HEK293T (cell line): ENCODE results near the gene CD274.

Experiments
- CTCF ChIA-PET: fragments of 350-600 bp; formaldehyde crosslinking; extraction: SDS; loops from one replicate; lab custom pipeline; 2021; ENCODE audit warnings: antibody characterized with exemption, inconsistent platforms; lab: Yijun Ruan, JAX
- POLR2A ChIA-PET: fragments of 350-600 bp; formaldehyde crosslinking; extraction: SDS; loops from one replicate; lab custom pipeline; 2020; ENCODE audit warnings: antibody characterized with exemption, inconsistent platforms; lab: Yijun Ruan, JAX
- DNase-seq: peaks from one replicate; pipeline ENCODE4 v3.0.0; 2012; ENCODE audit warnings: mixed read lengths; ENCODE audit errors: extremely low spot score
- ARNT ChIP-seq: fragments of 450-650 bp; IDR thresholded peaks from 2 replicates; pipeline ENCODE4 v1.6.1; 2017; ENCODE audit warnings: mild to moderate bottlenecking
- BHLHE40 ChIP-seq: fragments of 450-650 bp; IDR thresholded peaks from 2 replicates; pipeline ENCODE4 v1.6.1; 2016; ENCODE audit warnings: mild to moderate bottlenecking, moderate library complexity, borderline replicate concordance
- CTBP1 ChIP-seq: fragments of 450-650 bp; IDR thresholded peaks from 2 replicates; pipeline ENCODE4 v1.6.1; 2016; ENCODE audit warnings: borderline replicate concordance
- ELF4 ChIP-seq: fragments of 450-650 bp; IDR thresholded peaks from 2 replicates; pipeline ENCODE4 v1.6.1; 2017; ENCODE audit warnings: antibody characterized with exemption
- FOXA1 ChIP-seq: fragments of 450-650 bp; IDR thresholded peaks from 2 replicates; pipeline ENCODE4 v1.6.1; 2016; ENCODE audit warnings: mild to moderate bottlenecking
- FOXK2 ChIP-seq: fragments of 450-650 bp; IDR thresholded peaks from 2 replicates; pipeline ENCODE4 v1.6.1; 2016; ENCODE audit warnings: mild to moderate bottlenecking
- FOXM1 ChIP-seq: fragments of 450-650 bp; IDR thresholded peaks from 2 replicates; pipeline ENCODE4 v1.6.1; 2017; ENCODE audit warnings: mild to moderate bottlenecking, borderline replicate concordance
- HDGF ChIP-seq: fragments of 450-650 bp; IDR thresholded peaks from 2 replicates; pipeline ENCODE4 v1.6.1; 2017; ENCODE audit warnings: antibody characterized with exemption, borderline replicate concordance
- L3MBTL2 ChIP-seq: fragments of 450-650 bp; conservative IDR thresholded peaks from 2 replicates; pipeline ENCODE4 v1.6.1; 2016; ENCODE audit warnings: mild to moderate bottlenecking
- LEF1 ChIP-seq: fragments of 450-650 bp; IDR thresholded peaks from 2 replicates; pipeline ENCODE4 v1.6.1; 2017; ENCODE audit warnings: mild to moderate bottlenecking, borderline replicate concordance
- NFRKB ChIP-seq: fragments of 450-650 bp; IDR thresholded peaks from 2 replicates; pipeline ENCODE4 v1.6.1; 2016; ENCODE audit warnings: mild to moderate bottlenecking, moderate library complexity
- SP1 ChIP-seq: fragments of 450-650 bp; IDR thresholded peaks from 2 replicates; pipeline ENCODE4 v1.6.1; 2017
- SUZ12 ChIP-seq: fragments of 450-650 bp; IDR thresholded peaks from 2 replicates; pipeline ENCODE4 v1.6.1; 2016; ENCODE audit warnings: mild to moderate bottlenecking
- TARDBP ChIP-seq: fragments of 450-650 bp; IDR thresholded peaks from 2 replicates; pipeline ENCODE4 v1.6.1; 2016
- ZNF384 ChIP-seq: fragments of 450-650 bp; IDR thresholded peaks from 2 replicates; pipeline ENCODE4 v1.6.1; 2016
- TF ChIP-seq, protein P1 (sequence below): fragments of 450-650 bp; IDR thresholded peaks from 2 replicates; pipeline ENCODE4 v1.6.1; 2016

The CD274 gene

DNA sequence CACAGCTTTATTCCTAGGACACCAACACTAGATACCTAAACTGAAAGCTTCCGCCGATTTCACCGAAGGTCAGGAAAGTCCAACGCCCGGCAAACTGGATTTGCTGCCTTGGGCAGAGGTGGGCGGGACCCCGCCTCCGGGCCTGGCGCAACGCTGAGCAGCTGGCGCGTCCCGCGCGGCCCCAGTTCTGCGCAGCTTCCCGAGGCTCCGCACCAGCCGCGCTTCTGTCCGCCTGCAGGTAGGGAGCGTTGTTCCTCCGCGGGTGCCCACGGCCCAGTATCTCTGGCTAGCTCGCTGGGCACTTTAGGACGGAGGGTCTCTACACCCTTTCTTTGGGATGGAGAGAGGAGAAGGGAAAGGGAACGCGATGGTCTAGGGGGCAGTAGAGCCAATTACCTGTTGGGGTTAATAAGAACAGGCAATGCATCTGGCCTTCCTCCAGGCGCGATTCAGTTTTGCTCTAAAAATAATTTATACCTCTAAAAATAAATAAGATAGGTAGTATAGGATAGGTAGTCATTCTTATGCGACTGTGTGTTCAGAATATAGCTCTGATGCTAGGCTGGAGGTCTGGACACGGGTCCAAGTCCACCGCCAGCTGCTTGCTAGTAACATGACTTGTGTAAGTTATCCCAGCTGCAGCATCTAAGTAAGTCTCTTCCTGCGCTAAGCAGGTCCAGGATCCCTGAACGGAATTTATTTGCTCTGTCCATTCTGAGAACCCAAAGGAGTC is at the start of gene CD274:
Gene CD274, plus strand, starts transcription at position 184 of the 733 bp plus-strand sequence. CDS start 5,572 bp downstream, outside the sequence.
- POLR2A ChIA-PET = interaction anchor here (1.2 kb wide), 1 partner anchor 178 kb away, joined by 4 read pairs; the partner anchor contains the start of gene RIC1
- peak; percentile 63 for DNase-seq
- TF ChIP-seq L3MBTL2 (peak; percentile 57; the same call in 1 of the 2 replicates), ZNF384 (no peak)
- CTCF ChIA-PET = no interaction called here

DNA sequence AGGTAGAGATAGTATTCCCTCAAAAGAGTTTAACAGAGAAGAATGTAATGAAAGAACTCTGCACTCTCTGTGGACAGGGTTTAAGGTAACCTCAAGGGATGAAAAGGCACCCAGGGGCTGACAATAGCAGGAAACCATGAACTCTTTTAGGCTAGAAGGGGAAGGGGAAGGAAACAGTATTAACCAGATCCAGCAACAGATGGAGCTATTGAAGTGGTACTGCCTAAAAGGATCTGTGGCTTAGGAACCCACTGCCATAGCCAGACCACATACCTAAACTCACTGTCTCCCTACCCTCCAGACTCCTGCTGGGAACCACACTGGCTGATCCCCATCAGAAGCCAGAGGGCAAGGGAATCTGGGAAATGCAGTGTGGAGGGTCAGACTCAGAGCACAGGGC is 48.1 kb upstream of the CD274 start:
- CTCF ChIA-PET = no interaction called here

DNA sequence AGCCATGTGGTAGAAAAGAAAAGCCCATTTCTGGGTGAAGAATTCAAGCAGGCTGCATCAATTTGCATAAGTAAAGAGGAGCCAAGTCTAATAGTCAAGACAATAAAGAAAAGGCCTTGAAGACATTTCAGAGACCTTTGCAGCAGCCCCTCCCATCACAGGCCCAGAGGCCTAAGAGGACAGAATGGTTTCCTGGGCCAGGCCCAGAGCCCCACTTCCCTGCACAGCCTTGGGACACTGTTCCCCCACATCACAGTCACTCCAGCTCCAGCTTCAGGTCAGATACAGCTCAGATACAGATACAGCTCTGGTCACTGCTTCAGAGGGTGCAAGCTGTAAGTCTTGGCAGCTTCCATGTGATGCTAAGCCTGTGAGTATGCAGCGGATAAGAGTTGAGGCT is 41.7 kb upstream of the CD274 start:
- no peak for DNase-seq
- POLR2A ChIA-PET = no interaction called here
- CTCF ChIA-PET = no interaction called here
- TF ChIP-seq LEF1 (no peak), HDGF (no peak), FOXA1 (no peak), FOXK2 (no peak)

More for the DNA sequence above, 48.1 kb upstream of the CD274 start:
- DNase-seq = no peak
- POLR2A ChIA-PET = no interaction called here
- TF ChIP-seq FOXK2 (no peak), SUZ12 (no peak), NFRKB (no peak)

DNA sequence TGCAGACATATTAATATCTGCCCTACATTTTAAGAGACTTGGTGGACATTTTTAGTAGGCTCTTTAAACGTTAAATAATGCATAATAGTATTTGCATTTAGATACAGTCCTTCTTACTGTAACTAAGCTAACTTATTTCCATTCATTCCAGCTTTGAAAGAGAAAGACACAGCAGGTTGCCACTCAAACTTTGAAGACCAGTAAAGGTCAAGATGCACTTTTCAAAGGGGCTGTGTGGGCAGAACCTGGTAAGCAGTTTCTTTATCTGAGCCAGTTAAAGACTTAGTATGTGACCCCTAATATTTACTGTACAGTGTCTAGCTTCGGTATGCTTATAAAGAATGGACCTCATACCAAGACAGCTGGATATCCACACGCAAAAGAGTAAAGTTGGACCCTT is 33.4 kb upstream of the CD274 start:
- TF ChIP-seq CTBP1 = no peak
- TF ChIP-seq L3MBTL2 = no peak
- no peak for TF ChIP-seq ARNT
- no peak for TF ChIP-seq SUZ12
- TF ChIP-seq, protein P1, sequence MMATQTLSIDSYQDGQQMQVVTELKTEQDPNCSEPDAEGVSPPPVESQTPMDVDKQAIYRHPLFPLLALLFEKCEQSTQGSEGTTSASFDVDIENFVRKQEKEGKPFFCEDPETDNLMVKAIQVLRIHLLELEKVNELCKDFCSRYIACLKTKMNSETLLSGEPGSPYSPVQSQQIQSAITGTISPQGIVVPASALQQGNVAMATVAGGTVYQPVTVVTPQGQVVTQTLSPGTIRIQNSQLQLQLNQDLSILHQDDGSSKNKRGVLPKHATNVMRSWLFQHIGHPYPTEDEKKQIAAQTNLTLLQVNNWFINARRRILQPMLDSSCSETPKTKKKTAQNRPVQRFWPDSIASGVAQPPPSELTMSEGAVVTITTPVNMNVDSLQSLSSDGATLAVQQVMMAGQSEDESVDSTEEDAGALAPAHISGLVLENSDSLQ = no peak
- TF ChIP-seq NFRKB = no peak
- TF ChIP-seq FOXK2 = no peak
- TF ChIP-seq SP1 = no peak
- TF ChIP-seq BHLHE40 = no peak
- no peak for TF ChIP-seq FOXM1
- TF ChIP-seq ELF4 = no peak
- TF ChIP-seq HDGF = no peak
- TF ChIP-seq TARDBP = no peak

DNA sequence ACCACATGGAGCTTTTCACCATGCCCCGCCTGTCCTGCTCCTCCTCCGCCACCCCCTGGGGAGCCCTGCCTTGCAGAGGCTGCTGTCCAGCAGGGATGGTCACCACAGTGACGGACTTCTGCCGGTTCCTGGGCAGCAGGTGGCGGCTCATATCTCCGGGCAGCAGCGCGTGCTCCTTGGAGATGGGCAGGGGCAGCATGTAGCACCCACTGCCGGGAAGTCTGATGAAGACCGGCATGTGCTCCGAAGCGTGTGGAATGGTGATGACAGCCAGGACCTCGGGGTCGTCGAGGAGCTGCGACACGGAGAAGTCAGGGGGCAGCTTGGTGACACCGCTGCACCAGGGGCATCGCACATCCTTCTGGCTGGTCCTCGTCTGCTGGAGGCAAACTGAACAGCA is 31.9 kb upstream of the CD274 start:
- ChIA-PET CTCF (no interaction called here), POLR2A (no interaction called here)
- no peak for DNase-seq
- TF ChIP-seq LEF1 = no peak
- no peak for TF ChIP-seq NFRKB
- TF ChIP-seq BHLHE40 = no peak
- no peak for TF ChIP-seq FOXA1
- TF ChIP-seq, protein P1 = no peak
- no peak for TF ChIP-seq FOXM1

More for the DNA sequence above, 33.4 kb upstream of the CD274 start:
- ChIA-PET POLR2A (no interaction called here), CTCF (interaction anchor here (0.7 kb wide), 1 partner anchor 173 kb away, joined by 4 read pairs; no protein-coding TSS in a partner anchor)
- no peak for DNase-seq

DNA sequence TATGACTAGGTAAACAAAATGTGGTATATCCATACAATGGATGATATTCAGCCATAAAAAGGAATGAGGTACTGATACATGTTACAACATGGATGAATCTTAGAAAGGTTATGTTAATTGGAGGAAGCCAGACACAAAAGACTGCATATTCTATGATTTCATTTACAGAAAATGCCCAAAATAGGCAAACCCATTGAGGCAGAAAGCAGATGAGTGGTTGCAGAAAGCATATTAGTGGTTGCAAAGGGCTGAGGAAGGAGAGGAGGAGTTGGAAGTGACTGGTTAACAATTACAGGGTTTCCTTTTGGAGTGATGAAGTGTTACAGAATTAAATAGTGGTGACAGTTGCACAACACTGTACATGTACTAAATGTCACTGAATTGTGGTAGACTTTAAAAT is 30.4 kb upstream of the CD274 start:
- ChIA-PET CTCF (no interaction called here), POLR2A (no interaction called here)
- DNase-seq = no peak
- TF ChIP-seq BHLHE40 (no peak), L3MBTL2 (no peak), TARDBP (no peak), FOXA1 (no peak), LEF1 (no peak), FOXK2 (no peak), ZNF384 (no peak), CTBP1 (no peak), SUZ12 (no peak), SP1 (no peak), FOXM1 (no peak), ELF4 (no peak), NFRKB (no peak), HDGF (no peak), ARNT (no peak)
- TF ChIP-seq, protein P1 = no peak

DNA sequence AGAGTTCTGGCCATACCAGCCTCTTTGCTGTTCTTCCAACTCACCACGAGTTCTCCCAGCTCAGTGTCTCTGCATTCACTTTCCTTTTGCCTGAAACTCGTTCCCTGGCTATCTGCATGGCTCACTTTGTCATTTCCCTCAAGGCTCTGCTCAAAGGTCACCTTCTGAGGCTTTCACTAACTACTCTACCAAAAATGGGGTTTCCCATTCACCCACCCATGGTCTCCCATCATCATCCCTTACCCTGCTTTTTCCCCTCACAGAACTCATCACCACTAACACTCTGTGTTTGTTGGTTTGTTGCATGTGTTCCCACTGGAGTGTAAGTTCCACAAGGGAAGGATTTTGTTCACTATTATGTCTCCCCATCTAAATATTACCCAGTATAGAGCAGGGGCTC is 29.2 kb upstream of the CD274 start:
- TF ChIP-seq SP1 = no peak
- TF ChIP-seq FOXM1 = no peak
- no peak for TF ChIP-seq SUZ12
- TF ChIP-seq ELF4 = no peak
- TF ChIP-seq LEF1 = no peak
- TF ChIP-seq ARNT = no peak
- TF ChIP-seq ZNF384 = no peak
- TF ChIP-seq, protein P1 = no peak
- POLR2A ChIA-PET = no interaction called here
- CTCF ChIA-PET = no interaction called here
- no peak for DNase-seq
